ENCODE results near the gene KCNK6. TPM values are rescaled to one million over a fixed set of nuclear protein-coding genes. Genes with fewer than 3 reads are reported as not detected.

KCNK6 gene
- total RNA-seq, 1 donor from 2014 or later: 2.7 TPM

- TF ChIP-seq CTCF (IDR thresholded peaks at IDR 0.05; ENCODE audit: partially characterized antibody, unreplicated experiment): no peak
- Mint-ChIP-seq H3K27ac (ENCODE audit: unreplicated experiment) (no peak overlapping the region), H3K36me3 (ENCODE audit: unreplicated experiment) (no peaks in the 10 kb centered on the region), H3K4me1 (ENCODE audit: low read depth, unreplicated experiment) (peaks cover 2% of the 10 kb centered on the region), H3K27me3 (ENCODE audit: unreplicated experiment) (peaks cover 6% of the 10 kb centered on the region), H3K9me3 (ENCODE audit: unreplicated experiment) (peaks cover 5% of the 10 kb centered on the region), H3K4me3 (ENCODE audit: unreplicated experiment) (no peak overlapping the region)
- DNase-seq: no peak
Observed at GRCh38 chr19:38310986-38311385, 8.7 kb upstream of the KCNK6 start.

- no peaks in the 10 kb centered on the region for H3K36me3 Mint-ChIP-seq (ENCODE audit: unreplicated experiment)
- peak; percentile 96 for DNase-seq
- no peaks in the 10 kb centered on the region for H3K4me1 Mint-ChIP-seq (ENCODE audit: low read depth, unreplicated experiment)
- peak within 1 kb of the TSS; percentile 95 for H3K4me3 Mint-ChIP-seq (ENCODE audit: unreplicated experiment)
- no peak for TF ChIP-seq CTCF (IDR thresholded peaks at IDR 0.05; ENCODE audit: partially characterized antibody, unreplicated experiment)
- peak within 1 kb of the TSS; percentile 87 for H3K27ac Mint-ChIP-seq (ENCODE audit: unreplicated experiment)
- peaks cover 7% of the 10 kb centered on the region for H3K27me3 Mint-ChIP-seq (ENCODE audit: unreplicated experiment)
- H3K9me3 Mint-ChIP-seq (ENCODE audit: unreplicated experiment): peaks cover 5% of the 10 kb centered on the region
Observed at GRCh38 chr19:38315657-38316476, 3.8 kb upstream of the KCNK6 start, which contains the start of gene YIF1B. TSS of gene YIF1B (minus strand) at chr19:38315947. CDS start at chr19:38315917, 30 bp downstream.

- no peak for TF ChIP-seq CTCF (IDR thresholded peaks at IDR 0.05; ENCODE audit: partially characterized antibody, unreplicated experiment)
- peaks cover 7% of the 10 kb centered on the region for H3K27me3 Mint-ChIP-seq (ENCODE audit: unreplicated experiment)
- no peaks in the 10 kb centered on the region for H3K4me1 Mint-ChIP-seq (ENCODE audit: low read depth, unreplicated experiment)
- H3K36me3 Mint-ChIP-seq (ENCODE audit: unreplicated experiment): no peaks in the 10 kb centered on the region
- peaks cover 5% of the 10 kb centered on the region for H3K9me3 Mint-ChIP-seq (ENCODE audit: unreplicated experiment)
- peak overlapping the region; percentile 87 for H3K27ac Mint-ChIP-seq (ENCODE audit: unreplicated experiment)
- peak overlapping the region; percentile 82 for H3K4me3 Mint-ChIP-seq (ENCODE audit: unreplicated experiment)
- no peak for DNase-seq
Observed at GRCh38 chr19:38316477-38317067, 3.1 kb upstream of the KCNK6 start.

- Mint-ChIP-seq H3K27ac (ENCODE audit: unreplicated experiment) (no peak overlapping the region), H3K36me3 (ENCODE audit: unreplicated experiment) (peaks cover 2% of the 10 kb centered on the region), H3K27me3 (ENCODE audit: unreplicated experiment) (peaks cover 7% of the 10 kb centered on the region), H3K4me1 (ENCODE audit: low read depth, unreplicated experiment) (no peaks in the 10 kb centered on the region), H3K9me3 (ENCODE audit: unreplicated experiment) (peaks cover 6% of the 10 kb centered on the region), H3K4me3 (ENCODE audit: unreplicated experiment) (peak overlapping the region; percentile 28)
- no peak for DNase-seq
- no peak for TF ChIP-seq CTCF (IDR thresholded peaks at IDR 0.05; ENCODE audit: partially characterized antibody, unreplicated experiment)
Observed at GRCh38 chr19:38317104-38317612, 2.5 kb upstream of the KCNK6 start.

- no peak overlapping the region for H3K4me3 Mint-ChIP-seq (ENCODE audit: unreplicated experiment)
- DNase-seq: no peak
- H3K36me3 Mint-ChIP-seq (ENCODE audit: unreplicated experiment): peaks cover 4% of the 10 kb centered on the region
- H3K27me3 Mint-ChIP-seq (ENCODE audit: unreplicated experiment): peaks cover 7% of the 10 kb centered on the region
- no peak overlapping the region for H3K27ac Mint-ChIP-seq (ENCODE audit: unreplicated experiment)
- TF ChIP-seq CTCF (IDR thresholded peaks at IDR 0.05; ENCODE audit: partially characterized antibody, unreplicated experiment): no peak
- H3K9me3 Mint-ChIP-seq (ENCODE audit: unreplicated experiment): peaks cover 7% of the 10 kb centered on the region
- H3K4me1 Mint-ChIP-seq (ENCODE audit: low read depth, unreplicated experiment): no peaks in the 10 kb centered on the region
Observed at GRCh38 chr19:38318660-38319059, 985 bp upstream of the KCNK6 start.
